Peyer's patch (tissue), 4 donors: ENCODE measurements around the gene LINC00305. TPM values are rescaled to one million over a fixed set of nuclear protein-coding genes. Genes with fewer than 3 reads are reported as not detected.

ENCODE experiments used
- DNase-seq, 3 donors: peaks; one replicate each; pipeline ENCODE4 v3.0.0-alpha.2; 2017 to 2019
- H3K27ac ChIP-seq, 4 donors: fragments of 200-600 bp; sonication (generic); one replicate each; pipeline ENCODE4 v1.5.1; 2016 to 2019
- H3K27me3 ChIP-seq, 2 donors: fragments of 200-600 bp; sonication (generic); one replicate each; pipeline ENCODE4 v1.5.1; 2019
- H3K36me3 ChIP-seq, 3 donors: fragments of 200-600 bp; sonication (generic); one replicate each; pipeline ENCODE4 v1.5.1; 2016 to 2019
- H3K4me1 ChIP-seq, 4 donors: fragments of 200-600 bp; sonication (generic); one replicate each; pipeline ENCODE4 v1.5.1; 2016 to 2019
- H3K4me3 ChIP-seq, 4 donors: fragments of 200-600 bp; sonication (generic); 1 replicate in 3 of 4; 2 replicates in 1 of 4; pipeline ENCODE4 v1.5.1; 2016 to 2019; ENCODE audit warnings: mild to moderate bottlenecking in 1 of 4
- H3K9me3 ChIP-seq, 4 donors: fragments of 200-600 bp; sonication (generic); one replicate each; pipeline ENCODE4 v1.5.1; 2016 to 2019; ENCODE audit warnings: mild to moderate bottlenecking in 1 of 4
- POLR2A ChIP-seq, 2 donors: fragments of 450-650 bp; IDR thresholded peaks; one replicate each; pipeline ENCODE4 v1.5.1; 2017; ENCODE audit warnings: antibody characterized with exemption in 2 of 2, mild to moderate bottlenecking in 2 of 2, moderate library complexity in 2 of 2
- total RNA-seq, 4 donors: library from RNA; depleted of rRNA; stranded (reverse); fragments of >200 nt; gene quantifications; one replicate each; pipeline ENCODE4 v1.1.0, GENCODE V29; 2016
- TF ChIP-seq, protein P1 (sequence below), 6 experiments: fragments of 450-650 bp in 4 of 6; fragments of 200-600 bp in 2 of 6; sonication (generic) in 1 of 6; IDR thresholded peaks; one replicate each; pipeline ENCODE4 v1.5.1; 2017 to 2019; ENCODE audit warnings: antibody characterized with exemption in 6 of 6, mild to moderate bottlenecking in 3 of 6, moderate library complexity in 1 of 6

The LINC00305 gene
- total RNA-seq, 4 donors from 2014 or later, result not detected

DNA sequence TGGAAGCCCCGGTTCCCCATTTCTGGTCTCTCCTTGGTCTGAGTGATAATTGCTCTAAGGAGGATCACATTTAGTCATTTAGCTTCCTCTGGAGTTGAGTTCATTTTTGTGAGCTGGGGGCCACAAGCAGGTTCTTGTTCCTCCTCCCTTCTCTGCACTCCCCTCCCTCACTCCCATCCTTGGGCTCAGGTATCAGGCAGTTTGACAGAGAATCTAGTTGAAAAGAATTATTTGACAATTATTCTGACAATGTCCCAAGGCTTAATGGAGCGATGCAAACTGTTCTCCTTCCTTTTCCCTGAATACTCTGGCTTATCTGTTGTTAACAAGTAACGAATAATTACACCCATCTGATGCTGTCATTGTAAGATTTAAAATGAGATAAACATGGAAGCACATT lies 117.5 kb downstream of the LINC00305 start:
- H3K27me3 ChIP-seq, result no peaks in the 10 kb centered on the region
- no peak overlapping the region for H3K4me3 ChIP-seq
- H3K27ac ChIP-seq, result no peak overlapping the region
- TF ChIP-seq, protein P1, sequence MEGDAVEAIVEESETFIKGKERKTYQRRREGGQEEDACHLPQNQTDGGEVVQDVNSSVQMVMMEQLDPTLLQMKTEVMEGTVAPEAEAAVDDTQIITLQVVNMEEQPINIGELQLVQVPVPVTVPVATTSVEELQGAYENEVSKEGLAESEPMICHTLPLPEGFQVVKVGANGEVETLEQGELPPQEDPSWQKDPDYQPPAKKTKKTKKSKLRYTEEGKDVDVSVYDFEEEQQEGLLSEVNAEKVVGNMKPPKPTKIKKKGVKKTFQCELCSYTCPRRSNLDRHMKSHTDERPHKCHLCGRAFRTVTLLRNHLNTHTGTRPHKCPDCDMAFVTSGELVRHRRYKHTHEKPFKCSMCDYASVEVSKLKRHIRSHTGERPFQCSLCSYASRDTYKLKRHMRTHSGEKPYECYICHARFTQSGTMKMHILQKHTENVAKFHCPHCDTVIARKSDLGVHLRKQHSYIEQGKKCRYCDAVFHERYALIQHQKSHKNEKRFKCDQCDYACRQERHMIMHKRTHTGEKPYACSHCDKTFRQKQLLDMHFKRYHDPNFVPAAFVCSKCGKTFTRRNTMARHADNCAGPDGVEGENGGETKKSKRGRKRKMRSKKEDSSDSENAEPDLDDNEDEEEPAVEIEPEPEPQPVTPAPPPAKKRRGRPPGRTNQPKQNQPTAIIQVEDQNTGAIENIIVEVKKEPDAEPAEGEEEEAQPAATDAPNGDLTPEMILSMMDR (IDR thresholded peaks at IDR 0.05), result no peak
- no peak for TF ChIP-seq POLR2A (IDR thresholded peaks at IDR 0.05)
- no peaks in the 10 kb centered on the region for H3K9me3 ChIP-seq
- no peaks in the 10 kb centered on the region for H3K4me1 ChIP-seq
- H3K36me3 ChIP-seq, result no peaks in the 10 kb centered on the region
- DNase-seq, result no peak

Other genes starting within 250 kb of the LINC00305 start
- gene SERPINB10, start 241.1 kb downstream of the LINC00305 start, total RNA-seq, result not detected
- not detected for gene HMSD, start 199.8 kb downstream of the LINC00305 start, total RNA-seq
- gene SERPINB8, start 179.0 kb downstream of the LINC00305 start, total RNA-seq, result 10 to 100 TPM in 3 of 4 donors, 1 to 10 TPM in 1; 6.6 to 20.2 (median 14.0) TPM